HG03095 (cell line): ENCODE measurements around the gene HPS1.
"Not testable (repeated sequence)": the region's sequence is repeated elsewhere in the genome, so short reads cannot be mapped to it uniquely, and the experiment has no call there.

Experiments
- ATAC-seq: cut with Tn5 transposase; IDR thresholded peaks from one replicate; pipeline ENCODE4 v1.9.1; 2021; ENCODE audit warnings: moderate library complexity; ENCODE audit not compliant: unreplicated experiment

The HPS1 gene

DNA sequence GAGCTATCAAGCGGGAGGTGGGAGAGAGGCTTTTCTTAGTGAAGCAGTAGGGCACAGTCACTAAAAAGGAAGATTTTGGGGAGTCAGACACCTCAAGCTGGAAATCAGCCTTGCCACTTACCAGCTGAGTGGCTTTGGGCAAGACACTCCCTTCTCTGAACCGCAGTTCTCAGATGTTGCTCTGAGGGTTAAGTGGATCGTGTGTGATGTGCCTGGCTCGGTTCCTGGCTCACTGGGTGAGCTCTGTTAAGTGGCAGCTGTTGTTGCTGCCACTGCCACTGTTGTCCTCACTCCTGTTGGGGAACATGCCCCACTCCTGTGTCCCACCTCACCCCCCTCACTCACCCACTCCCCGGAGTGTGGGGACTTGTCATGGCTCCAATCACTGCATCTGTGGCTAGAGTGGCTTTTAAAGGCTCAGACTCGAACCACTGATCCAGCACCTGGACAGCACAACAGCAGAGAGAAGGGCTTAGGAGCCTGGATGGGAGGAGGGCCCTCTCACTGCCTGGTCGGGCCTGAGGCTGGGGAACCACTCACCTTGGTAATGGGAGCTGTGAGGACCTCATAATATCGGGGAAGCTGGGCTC lies 51.8 kb downstream of the HPS1 start:
- no peak for ATAC-seq

DNA sequence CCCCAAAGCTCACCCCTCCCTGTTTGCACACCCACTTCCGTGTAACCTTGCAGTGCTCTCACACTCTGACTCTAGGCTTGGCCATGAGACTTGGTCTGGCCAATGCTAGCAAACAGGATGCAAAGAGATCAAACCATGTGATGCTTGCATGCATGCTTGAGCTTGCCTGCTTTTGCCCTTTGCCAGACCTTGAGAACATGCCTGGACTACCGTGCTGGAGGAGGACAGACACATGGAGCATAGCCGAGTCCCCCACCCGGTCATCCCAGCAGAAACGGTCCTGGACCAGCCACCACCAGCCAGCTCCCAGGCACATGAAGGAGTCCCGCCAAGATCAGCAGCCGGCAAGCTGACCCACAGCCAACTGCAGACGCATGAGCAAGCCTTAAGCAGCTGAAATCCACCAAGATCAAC lies 55.1 kb downstream of the HPS1 start:
- ATAC-seq = peak; percentile 36

DNA sequence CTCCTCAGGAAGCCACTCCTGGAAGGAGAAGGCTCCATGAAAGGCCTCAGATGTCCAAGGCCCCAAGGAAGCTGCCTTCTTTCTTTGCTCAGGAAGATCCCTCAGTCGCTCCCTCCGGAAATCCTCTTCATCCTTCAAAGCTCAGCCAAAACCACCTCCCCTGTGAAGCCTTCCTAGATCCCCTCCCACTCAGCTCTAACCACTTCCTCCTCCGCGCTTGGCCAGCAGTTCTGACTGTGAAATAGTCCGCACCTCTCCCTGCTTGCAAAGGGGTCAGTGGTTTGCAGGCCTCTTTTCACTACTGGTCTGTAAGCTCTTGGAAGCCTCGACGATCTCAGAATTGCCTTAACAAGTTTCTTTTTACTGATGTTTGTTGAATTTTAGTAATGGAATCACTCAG lies 55.7 kb downstream of the HPS1 start:
- peak; percentile 58 for ATAC-seq

DNA sequence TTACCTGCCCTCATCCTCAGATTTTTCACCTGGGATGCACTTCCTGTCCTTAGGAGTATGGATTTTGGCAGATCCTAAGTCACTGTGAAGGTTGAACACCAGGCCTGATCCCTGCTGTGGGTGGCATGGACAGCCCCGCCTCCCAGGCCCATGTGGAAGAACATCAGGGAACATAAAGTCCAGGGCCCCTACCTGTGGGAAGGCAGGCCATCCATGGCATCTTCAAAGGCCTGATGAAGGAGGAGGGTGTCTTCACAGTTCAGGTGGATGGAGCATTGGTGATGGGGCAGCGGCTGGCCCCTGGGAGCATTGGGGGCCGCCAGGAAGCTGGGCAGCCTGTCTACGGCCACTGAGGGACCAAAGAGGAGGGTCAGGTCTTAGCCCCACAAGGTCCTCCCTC lies 56.3 kb downstream of the HPS1 start:
- no peak for ATAC-seq

DNA sequence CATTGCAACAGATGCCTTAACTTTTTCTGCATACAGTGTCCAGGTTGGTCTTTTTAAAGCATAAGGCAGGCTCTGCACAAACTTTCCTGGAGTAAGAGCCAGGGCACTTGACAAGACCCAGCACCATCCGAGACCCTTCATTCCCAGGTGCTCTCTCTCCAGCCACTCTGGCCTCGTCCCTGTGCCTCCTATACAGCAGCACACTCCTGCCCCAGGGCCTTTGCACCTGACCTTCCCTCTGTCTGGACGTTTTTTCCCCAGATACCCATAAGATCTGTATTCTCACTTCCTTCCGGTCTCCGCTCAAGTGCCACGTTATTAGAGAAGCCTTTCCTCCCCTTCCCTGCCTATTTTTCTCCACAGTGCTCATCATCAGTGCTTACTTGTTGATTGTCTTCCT lies 57.3 kb downstream of the HPS1 start:
- no peak for ATAC-seq

DNA sequence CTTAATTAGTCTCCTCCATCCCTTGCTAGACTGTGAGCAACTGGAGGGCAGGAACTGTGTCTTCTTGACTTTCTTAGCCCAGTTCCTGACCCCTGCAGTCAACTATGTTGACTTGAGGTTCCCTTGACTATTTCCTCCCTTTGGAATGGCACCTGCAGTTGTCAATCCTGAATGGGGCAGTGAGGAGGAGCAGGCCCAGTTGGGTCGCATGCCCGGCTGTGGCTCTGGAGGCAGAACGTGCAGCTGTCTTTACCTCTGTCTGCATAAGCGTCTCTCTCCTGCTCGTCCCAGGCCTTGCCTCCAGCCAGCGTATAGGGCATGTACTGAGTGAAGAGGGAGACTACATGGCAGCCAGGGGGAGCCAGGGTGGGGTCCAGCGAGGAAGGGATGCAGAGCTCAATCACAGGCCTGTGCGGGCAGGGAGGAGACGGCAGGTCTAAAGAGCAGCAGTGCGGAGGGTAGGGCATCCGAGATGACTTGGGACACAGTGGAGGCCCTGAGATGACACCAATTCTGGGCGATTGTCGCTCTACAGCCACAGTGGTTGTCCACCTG lies 58.6 kb downstream of the HPS1 start:
- no peak for ATAC-seq

DNA sequence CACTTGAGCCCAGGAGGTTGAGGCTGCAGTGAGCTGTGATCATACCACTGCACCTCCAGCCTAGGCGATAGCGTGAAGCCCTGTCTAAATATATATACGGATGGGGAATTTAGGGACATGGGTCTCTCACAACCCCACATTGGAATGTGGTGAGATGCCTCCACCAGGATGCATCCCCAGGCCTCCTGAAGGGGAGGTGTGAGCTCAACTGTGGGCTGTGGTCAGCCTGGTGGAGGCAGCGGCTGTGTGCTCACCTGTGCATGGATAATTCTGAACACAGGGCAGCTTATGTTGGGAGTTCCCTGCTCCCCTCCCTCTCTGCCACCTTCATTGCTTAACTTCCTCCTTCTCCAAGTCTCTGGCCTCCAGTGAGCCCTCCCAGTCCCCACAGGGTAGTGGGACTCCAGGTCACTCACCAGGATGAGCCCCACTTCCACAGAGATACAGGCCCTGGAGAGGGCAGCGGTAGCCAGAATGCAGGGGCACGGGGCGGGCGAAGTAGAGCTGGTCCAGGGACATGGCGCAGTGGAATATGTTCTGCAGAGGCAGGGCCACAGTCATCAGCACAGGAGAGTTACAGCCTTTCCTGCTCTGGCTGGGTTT lies 62.1 kb downstream of the HPS1 start:
- ATAC-seq = no peak

DNA sequence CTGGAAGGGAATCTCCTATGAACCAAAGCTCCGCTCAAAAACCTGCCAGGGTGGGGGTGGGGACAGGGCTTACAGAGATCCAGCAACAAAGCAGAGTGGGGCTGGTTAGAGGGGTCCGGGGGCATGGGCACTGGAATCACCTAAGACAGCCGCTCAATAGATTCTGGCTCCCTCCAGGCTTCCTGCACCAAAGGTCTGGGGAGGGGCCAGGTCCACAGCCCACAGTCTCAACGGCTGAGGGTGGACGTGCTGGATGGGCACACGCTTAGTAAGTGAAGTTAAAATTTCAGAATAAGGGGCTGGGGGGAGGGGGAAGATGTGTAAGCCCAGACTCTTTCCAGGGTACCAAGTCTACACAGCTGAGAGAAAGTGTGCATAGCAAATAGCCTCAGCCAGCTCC lies 62.9 kb downstream of the HPS1 start:
- ATAC-seq = no peak

DNA sequence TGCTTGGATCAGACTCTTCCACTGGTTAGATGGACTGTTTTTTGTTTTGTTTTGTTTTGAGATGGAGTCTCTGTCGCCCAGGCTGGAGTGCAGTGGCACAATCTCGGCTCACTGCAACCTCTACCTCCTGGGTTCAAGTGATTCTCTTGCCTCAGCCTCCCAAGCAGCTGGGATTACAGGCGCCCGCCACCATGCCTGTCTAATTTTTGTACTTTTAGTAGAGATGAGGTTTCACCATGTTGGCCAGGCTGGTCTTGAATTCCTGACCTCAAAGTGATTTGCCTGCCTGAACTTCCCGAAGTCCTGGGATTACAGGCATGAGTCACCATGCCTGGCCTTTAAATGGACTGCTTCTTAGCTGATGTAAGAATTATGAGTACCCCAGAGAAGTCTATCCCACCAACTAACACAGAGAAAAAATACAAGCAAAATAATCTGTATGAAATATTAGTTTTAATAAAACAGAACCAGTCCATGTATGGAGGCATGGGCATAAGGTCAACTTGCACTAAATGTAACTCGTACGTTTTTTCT lies 63.5 kb downstream of the HPS1 start:
- ATAC-seq = not testable (repeated sequence)

DNA sequence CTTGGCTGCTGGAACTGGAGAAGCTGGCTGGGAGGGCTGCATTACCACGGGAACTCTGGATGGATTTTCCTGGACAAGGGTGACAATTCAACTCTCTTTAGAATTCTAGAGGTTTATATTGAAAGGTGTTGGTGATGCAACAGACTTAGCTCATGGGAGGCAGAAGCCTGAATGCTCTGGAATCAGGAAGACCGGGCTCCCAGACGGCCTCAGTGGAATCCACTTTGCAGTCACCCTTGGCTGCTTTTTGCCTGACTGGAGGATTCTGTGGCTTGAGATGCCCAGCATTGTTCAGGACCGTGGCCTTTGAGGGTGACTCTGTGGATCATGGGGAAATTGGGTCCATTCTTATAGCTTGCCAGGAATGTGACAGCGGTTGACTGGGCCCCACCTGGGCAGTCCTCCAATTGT lies 64.0 kb downstream of the HPS1 start:
- ATAC-seq = no peak

DNA sequence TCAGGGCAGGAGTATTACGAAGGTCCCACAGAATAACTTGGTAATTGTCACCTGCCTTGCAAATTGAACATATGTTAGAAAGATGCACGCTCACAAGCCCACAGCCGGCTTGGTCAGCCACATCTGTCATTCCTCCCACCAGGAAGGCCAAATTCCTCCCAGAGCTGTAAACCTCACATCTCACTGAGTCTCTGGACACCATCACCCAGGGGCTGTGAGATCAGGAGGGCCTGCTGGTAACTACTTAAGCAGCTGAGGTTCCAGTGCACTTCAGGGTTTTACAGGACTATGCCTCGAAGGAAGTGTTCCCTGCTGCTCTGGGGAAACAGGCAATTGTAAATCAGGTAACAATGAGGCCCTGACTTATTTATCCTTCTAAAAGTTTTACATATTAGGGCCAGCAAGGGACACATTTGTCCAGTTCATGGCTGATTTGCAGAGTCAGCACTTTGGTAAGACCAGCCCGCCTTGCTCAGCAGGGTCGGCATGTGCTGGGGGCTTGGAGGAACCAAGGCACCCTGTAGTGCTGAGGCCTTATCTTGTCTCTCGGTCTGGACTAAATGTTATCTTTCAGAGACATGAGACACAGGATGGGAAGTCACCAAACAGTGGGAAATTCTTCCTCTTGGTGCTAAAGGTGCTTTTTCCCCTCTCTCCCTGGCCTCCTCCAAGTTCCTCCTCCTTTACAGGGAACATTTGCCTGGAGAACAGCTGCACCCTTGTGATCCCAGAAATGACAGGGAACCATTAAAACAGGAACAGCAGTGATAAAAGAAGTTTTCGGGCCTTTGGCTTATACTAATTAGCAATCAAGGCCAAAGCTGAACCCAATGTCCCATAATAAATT lies 66.0 kb downstream of the HPS1 start:
- ATAC-seq = no peak

DNA sequence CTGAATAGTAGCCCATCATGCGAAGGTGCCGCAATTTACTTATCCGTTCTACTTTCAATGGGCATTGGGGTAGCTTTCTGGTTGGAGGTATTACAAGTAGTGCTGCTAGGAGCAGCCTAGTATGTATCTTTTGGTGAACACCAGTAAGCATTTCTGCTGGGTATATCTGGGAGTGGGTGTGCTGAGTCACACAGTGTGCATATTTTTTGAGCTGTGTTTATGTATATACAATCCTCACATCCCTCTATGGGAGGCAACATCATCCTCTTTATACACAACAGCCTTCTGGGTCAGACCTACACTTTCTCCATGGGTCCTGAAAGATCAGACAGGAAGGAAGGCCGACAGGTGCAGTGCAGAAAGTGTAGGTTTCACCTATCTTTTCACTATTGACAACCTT lies 68.0 kb downstream of the HPS1 start:
- no peak for ATAC-seq

DNA sequence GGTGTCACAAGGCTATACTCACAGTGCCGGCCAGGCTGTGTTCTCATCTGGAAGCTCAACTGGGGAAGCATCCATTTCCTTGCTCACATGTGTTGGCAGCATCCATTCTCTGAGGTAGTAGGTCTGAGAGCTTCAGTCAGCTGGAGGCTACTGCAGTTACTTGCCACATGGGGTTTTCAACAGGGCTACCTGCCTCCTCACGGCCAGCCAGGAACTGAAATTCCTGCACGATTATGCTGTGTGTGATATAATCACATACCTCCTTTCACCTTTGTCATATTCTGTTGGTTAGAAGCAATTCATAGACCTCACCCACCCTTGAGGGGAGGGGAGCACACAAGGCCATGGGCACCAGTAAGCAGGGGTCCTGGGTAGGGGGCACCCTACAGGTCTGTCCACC lies 69.2 kb downstream of the HPS1 start:
- ATAC-seq = no peak

DNA sequence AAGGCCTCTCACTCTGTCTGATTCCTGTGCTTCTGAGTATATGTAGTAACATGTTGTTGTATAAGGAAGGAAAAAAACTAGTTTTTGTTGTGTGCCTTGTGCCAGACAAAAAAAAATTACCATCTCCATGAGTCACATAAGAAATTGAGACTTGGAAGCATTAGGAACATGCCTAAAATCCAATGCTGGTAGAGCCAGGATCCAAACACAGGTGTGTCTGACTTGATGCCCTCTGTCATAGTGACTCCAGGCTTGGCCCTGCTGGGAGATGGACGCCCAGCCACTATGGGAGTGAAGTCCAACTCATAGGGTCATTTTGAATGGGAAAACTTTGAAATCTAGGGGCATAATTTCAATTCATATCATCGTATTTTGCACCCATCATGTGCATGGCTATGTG lies 69.7 kb downstream of the HPS1 start:
- ATAC-seq = no peak

DNA sequence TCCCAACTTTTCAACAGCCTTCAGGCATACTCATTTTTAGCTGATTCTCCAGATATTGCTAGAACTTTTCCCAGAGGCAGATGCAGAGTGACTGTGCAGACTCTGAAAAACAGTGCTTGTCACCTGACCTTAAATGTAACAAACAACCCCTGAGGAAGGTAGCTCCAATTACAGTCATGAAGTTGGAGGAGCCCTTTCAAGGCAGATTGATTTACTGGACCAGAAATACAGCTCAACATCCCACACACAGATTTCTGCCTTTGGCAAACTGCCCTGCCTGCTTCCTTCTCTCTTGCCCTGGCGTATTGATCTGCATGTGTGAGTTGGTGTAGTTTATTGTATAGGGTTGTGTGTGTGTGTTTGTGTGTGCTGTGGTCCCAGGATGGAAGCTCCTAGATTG lies 70.2 kb downstream of the HPS1 start:
- ATAC-seq = no peak

DNA sequence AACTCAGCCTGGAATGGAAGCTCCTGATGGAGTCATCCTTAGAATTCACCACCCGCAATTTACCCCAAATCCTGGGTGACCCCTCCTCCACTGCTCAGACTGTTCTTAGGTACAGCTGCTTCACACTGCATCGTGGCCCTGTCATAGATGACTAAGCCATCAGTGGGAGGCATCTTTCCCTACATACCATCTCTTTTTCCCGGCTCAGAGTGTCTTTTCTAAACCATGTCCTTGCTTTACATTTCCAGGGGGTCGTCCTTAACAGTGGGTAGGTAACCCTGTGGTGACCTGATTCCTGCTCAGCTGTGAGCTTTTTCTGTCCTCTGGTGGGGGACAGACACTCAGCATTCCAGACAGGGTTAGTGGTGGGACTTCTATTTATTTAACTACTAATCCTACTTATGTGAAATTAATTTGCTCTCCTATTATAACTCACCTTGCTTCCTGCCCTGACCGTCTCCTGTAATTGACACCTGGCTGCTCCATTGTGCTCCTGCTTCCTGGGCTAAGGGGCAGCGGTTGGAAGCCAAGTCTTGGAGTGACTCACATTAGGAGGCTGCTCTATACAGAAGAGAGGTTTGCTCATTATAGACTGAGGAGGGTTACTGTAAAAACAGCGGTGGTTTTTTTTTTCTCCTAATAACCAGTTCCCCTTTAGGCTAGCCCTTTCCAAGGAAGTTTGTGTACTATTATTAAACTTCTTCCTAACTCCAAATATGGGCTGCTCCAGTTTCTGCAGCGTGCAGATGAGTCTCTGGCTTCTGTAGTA lies 72.3 kb downstream of the HPS1 start:
- no peak for ATAC-seq

DNA sequence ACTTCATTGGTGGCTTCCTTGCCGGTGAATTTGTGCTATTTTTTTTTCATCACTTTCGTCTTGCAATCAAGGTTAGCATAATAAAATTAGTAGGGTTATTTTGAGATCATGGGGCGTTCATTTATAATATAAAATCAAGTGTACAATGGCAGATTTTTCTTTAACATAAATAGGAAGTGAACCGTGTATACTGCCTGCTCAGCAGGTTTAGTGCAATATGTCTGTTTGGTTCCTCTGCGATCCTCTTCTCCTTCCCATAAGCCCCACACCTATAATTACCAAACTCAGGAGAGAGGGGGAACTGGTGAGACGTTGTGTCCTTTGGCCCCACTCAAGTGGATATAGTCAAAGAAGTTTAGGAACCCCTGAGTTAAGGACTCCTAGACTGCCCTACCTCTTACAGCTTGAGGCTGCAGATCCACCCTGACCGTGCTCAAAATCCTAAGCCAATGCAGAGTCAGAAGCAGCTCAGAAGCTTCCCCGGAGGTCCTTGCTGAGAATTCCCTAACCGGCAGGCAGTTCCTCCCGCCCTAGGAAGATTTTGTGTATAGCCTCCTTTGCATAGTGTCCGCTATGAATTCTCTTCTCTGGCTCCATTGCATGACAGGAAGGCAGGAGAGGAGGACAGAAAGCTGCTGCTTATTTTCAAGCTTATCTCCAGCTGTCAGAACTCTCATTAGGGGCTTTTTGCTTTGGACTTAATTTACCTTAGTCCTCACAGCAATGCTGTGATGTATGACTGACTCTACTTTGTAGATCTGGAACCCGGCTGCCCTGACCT lies 73.3 kb downstream of the HPS1 start:
- ATAC-seq = no peak

DNA sequence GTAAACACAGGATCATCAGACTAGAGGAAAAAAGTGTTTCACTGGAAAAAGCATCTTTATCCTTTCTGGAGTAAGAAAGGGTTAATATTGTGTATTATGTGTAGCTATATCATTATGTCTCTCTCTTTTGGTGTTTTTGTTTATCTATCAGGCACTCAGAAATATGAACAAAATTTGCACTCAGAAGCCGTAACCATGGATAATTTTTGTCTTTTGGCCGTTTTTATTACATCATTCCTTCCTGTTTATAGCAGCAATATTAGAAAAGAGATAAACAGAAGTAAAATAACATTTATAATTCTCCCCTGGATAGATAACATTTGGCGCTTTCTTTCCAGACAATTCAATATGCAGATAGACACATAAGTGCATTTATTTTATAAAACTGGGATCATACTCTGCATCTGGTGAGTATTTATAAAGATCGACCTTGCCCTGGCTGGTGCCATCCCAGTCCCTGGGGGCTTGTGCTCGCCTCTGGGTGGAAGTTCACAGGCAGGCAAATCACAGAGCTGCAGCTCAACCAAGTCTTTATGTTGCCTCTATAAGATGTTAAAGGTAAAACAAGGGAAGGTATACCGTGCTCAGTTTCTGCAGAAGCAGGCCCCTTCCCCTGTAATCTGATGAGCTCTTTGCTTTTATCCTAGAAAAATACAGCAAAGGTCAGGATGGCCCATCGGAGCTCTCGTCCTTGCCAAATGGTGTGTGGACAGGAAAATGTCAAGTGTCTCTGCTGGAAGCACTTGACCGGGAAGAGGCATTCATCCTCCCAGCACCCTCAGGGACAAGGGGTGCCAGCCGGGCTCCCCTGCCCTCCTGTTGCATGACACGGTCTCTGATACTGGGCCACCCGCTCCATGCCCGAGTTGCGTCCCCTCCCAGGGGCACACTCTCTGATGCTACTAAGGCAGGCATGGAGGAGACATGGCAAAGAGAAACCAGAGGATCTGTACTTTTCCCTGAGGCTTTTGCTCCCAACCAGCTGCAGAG lies 75.6 kb downstream of the HPS1 start:
- ATAC-seq = no peak

DNA sequence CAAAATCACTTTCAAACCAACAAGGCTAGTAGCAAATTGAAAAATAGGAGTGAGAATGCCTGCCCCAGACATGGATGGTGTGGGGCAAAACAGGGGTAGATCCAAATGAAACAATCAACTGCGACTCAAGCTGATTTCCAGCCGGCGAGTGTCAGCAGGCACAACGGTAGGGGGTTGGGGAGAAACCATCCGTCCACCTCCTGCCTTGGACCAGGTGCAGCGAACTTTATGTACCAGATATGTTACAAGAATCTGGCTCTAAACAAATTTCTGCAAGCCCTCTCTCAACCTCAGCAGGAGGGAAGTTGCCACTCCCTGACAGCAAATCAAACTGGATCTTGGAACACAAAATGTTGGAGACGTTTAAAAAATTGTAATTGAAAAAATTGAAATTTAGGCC lies 76.9 kb downstream of the HPS1 start:
- no peak for ATAC-seq
